HG03457 (cell line): Measurements from ENCODE around the gene TRMT1.

Source experiments
- ATAC-seq: cut with Tn5 transposase; IDR thresholded peaks from one replicate; pipeline ENCODE4 v1.9.1; 2021; ENCODE audit warnings: moderate number of reproducible peaks; ENCODE audit not compliant: unreplicated experiment

Gene TRMT1

GRCh38 chr19:13074378-13074777 lies 42.2 kb downstream of the TRMT1 start:
- ATAC-seq = no peak

- ATAC-seq = no peak
Measured at GRCh38 chr19:13073263-13073662, 43.3 kb downstream of the TRMT1 start.

GRCh38 chr19:13072188-13072908 lies 44.2 kb downstream of the TRMT1 start:
- ATAC-seq = no peak

GRCh38 chr19:13071444-13072187 lies 44.9 kb downstream of the TRMT1 start:
- no peak for ATAC-seq

GRCh38 chr19:13070425-13071140 lies 46.0 kb downstream of the TRMT1 start:
- no peak for ATAC-seq

- ATAC-seq = no peak
Measured at GRCh38 chr19:13069415-13070359, 46.9 kb downstream of the TRMT1 start.

GRCh38 chr19:13068085-13068846 lies 48.3 kb downstream of the TRMT1 start:
- no peak for ATAC-seq

- ATAC-seq = no peak
Measured at GRCh38 chr19:13066933-13067807, 49.4 kb downstream of the TRMT1 start.

- no peak for ATAC-seq
Measured at GRCh38 chr19:13066226-13066625, 50.3 kb downstream of the TRMT1 start.

GRCh38 chr19:13064092-13064489 lies 52.4 kb downstream of the TRMT1 start:
- no peak for ATAC-seq

GRCh38 chr19:13063461-13064091 lies 53.0 kb downstream of the TRMT1 start:
- ATAC-seq = no peak

GRCh38 chr19:13062317-13062716 lies 54.2 kb downstream of the TRMT1 start:
- no peak for ATAC-seq

- no peak for ATAC-seq
Measured at GRCh38 chr19:13060964-13061927, 55.3 kb downstream of the TRMT1 start.

- no peak for ATAC-seq
Measured at GRCh38 chr19:13060233-13060963, 56.1 kb downstream of the TRMT1 start.

GRCh38 chr19:13058951-13059660 lies 57.4 kb downstream of the TRMT1 start:
- ATAC-seq = no peak

GRCh38 chr19:13057744-13058143 lies 58.8 kb downstream of the TRMT1 start:
- ATAC-seq = no peak
